Sigmoid colon (tissue), 4 donors: ENCODE data around the gene MEMO1.

Source experiments
- CTCF ChIP-seq, 4 experiments: fragments of 450-650 bp in 3 of 4; fragments of 200-600 bp in 1 of 4; IDR thresholded peaks; one replicate each; pipeline ENCODE4 v1.5.1; 2016 to 2019; ENCODE audit warnings: antibody characterized with exemption in 4 of 4, mild to moderate bottlenecking in 3 of 4, moderate library complexity in 2 of 4
- POLR2AphosphoS5 ChIP-seq, 4 donors: sonication (generic); formaldehyde crosslinking; IDR thresholded peaks; one replicate each; pipeline ENCODE4 v1.6.1; 2017; ENCODE audit warnings: antibody characterized with exemption in 4 of 4

GRCh38 chr2:31986906-31987305, 23.9 kb downstream of the MEMO1 start:
- no peak for TF ChIP-seq CTCF (IDR thresholded peaks at IDR 0.05)
- no peak for TF ChIP-seq POLR2AphosphoS5 (IDR thresholded peaks at IDR 0.05)
